Right lobe of liver (tissue), 6 donors: ENCODE data around the gene PRKAG2. TPM values are rescaled to one million over a fixed set of nuclear protein-coding genes. Genes with fewer than 3 reads are reported as not detected.

Experiments
- ATAC-seq, 4 donors: fragments of 200-7000 bp; cut with Tn5 transposase; one replicate each; pipeline ENCODE4 v1.9.1; 2020; ENCODE audit warnings: mild to moderate bottlenecking in 4 of 4, moderate library complexity in 4 of 4
- DNase-seq, 3 donors: peaks; one replicate each; pipeline ENCODE4 v3.0.0-alpha.2; 2020
- H3K27ac ChIP-seq, 3 donors: fragments of 200-600 bp; one replicate each; pipeline ENCODE4 v1.8.0; 2022
- H3K27me3 ChIP-seq, 2 donors: fragments of 200-600 bp; one replicate each; pipeline ENCODE4 v1.8.0; 2022
- H3K36me3 ChIP-seq, 4 donors: fragments of 200-600 bp; sonication (generic) in 1 of 4; one replicate each; pipeline versions ENCODE4 v1.5.1 to v1.8.0; 2017 to 2022; ENCODE audit warnings: control low read depth in 1 of 4
- H3K4me1 ChIP-seq, 4 donors: fragments of 200-600 bp; sonication (generic) in 1 of 4; one replicate each; pipeline versions ENCODE4 v1.5.1 to v1.8.0; 2017 to 2022; ENCODE audit warnings: control low read depth in 1 of 4
- H3K4me3 ChIP-seq, 3 donors: fragments of 200-600 bp; one replicate each; pipeline ENCODE4 v1.8.0; 2022
- H3K9me3 ChIP-seq, 4 donors: fragments of 200-600 bp; sonication (generic) in 1 of 4; one replicate each; pipeline versions ENCODE4 v1.5.1 to v1.8.0; 2017 to 2022; ENCODE audit warnings: control low read depth in 1 of 4
- CTCF ChIP-seq, 4 donors: fragments of 200-600 bp in 3 of 4; fragments of 450-650 bp in 1 of 4; IDR thresholded peaks; one replicate each; pipeline versions ENCODE4 v1.5.1 to v1.8.0; 2016 to 2022; ENCODE audit warnings: antibody characterized with exemption in 4 of 4, mild to moderate bottlenecking in 2 of 4
- POLR2A ChIP-seq: fragments of 450-650 bp; IDR thresholded peaks from one replicate; pipeline ENCODE4 v1.6.1; 2017; ENCODE audit warnings: antibody characterized with exemption, mild to moderate bottlenecking
- WGBS: methylation state at CpG from one replicate; pipeline ENCODE4 v1.1.6; 2018; ENCODE audit warnings: low coverage, low lambda C conversion rate; ENCODE audit not compliant: insufficient coverage; ENCODE audit errors: missing lambda C conversion rate; 5-methylcytosine and 5-hydroxymethylcytosine counted together
- intact Hi-C, 2 donors: fragments of 100-400 bp; cut with DNase I; formaldehyde crosslinking; loops; one replicate each; pipeline versions ENCODE4 v1.11.2 to v1.14.1; 2022
- total RNA-seq, 6 experiments: library from RNA; depleted of rRNA in 2 of 6; stranded (reverse); fragments of >200 nt in 2 of 6; fragmentation: NEBNext Ultra II Directional in 3 of 6; extraction: Animal tissue kit (Norgen Biotek cat#: 25700) in 3 of 6; gene quantifications; one replicate each; pipeline versions ENCODE4 v1.1.0 to v1.2.4, GENCODE V29; 2016 to 2023
- donor health status: DM: no; HTN: yes; CAD: no.
- donor health status: DM: no; HTN: no; CAD: no.
- donor health status: DM: no; HTN: no; CAD: no.
- donor health status: DM: no; HTN: yes; CAD: no.
- donor health status: DM: no; HTN: yes; CAD: no.

The PRKAG2 gene
- total RNA-seq, 6 experiments from 2014 or later: 20.6 to 63.6 (median 29.5) TPM

GRCh38 chr7:151556592-151556991 is 320.3 kb downstream of the PRKAG2 start:
- H3K27me3 ChIP-seq: no peaks in the 10 kb centered on the region
- intact Hi-C loops: no loop called here
- no peak for TF ChIP-seq CTCF (IDR thresholded peaks at IDR 0.05)
- no peak for TF ChIP-seq POLR2A
- DNase-seq: no peak
- ATAC-seq: no peak
- peaks cover 0 to 28% (median 12%) of the 10 kb centered on the region in 4 donors for H3K4me1 ChIP-seq
- H3K9me3 ChIP-seq: no peaks in the 10 kb centered on the region
- H3K4me3 ChIP-seq: no peak overlapping the region
- peaks cover 0 to 39% (median 19%) of the 10 kb centered on the region in 4 donors for H3K36me3 ChIP-seq
- H3K27ac ChIP-seq: no peak overlapping the region
- 97% methylated on average over 12 of the region's 12 CpGs for WGBS

GRCh38 chr7:151553356-151553755 is 323.6 kb downstream of the PRKAG2 start:
- Histone ChIP-seq H3K36me3 (peaks cover 0 to 20% (median 10%) of the 10 kb centered on the region in 4 donors), H3K27ac (peak overlapping the region in 1 of 3 donors; percentile 54), H3K27me3 (no peaks in the 10 kb centered on the region), H3K9me3 (no peaks in the 10 kb centered on the region), H3K4me1 (peaks cover 0 to 11% (median 5%) of the 10 kb centered on the region in 4 donors), H3K4me3 (no peak overlapping the region)
- DNase-seq (no peak), ATAC-seq (peak in 2 of 4 donors; percentile 3 to 17)
- WGBS: no CpG with 5 or more reads among the region's 15 CpGs
- TF ChIP-seq CTCF (IDR thresholded peaks at IDR 0.05) (no peak), POLR2A (no peak)
- intact Hi-C loops: no loop called here

- Histone ChIP-seq H3K27ac (peak overlapping the region; percentile 0 to 54 (median 51)), H3K9me3 (no peaks in the 10 kb centered on the region), H3K4me3 (no peak overlapping the region), H3K4me1 (peaks cover 0 to 11% (median 5%) of the 10 kb centered on the region in 4 donors), H3K27me3 (no peaks in the 10 kb centered on the region), H3K36me3 (peaks cover 0 to 13% (median 5%) of the 10 kb centered on the region in 4 donors)
- ATAC-seq: peak; percentile 95 to 96 (median 96)
- TF ChIP-seq POLR2A: no peak
- TF ChIP-seq CTCF (IDR thresholded peaks at IDR 0.05): no peak
- WGBS: 18% methylated on average over 6 of the region's 10 CpGs
- intact Hi-C loops: no loop called here
- DNase-seq: peak; percentile 79 to 86 (median 85)
These were observed 324.4 kb downstream of the PRKAG2 start for GRCh38 chr7:151552352-151553028.

- Histone ChIP-seq H3K27me3 (no peaks in the 10 kb centered on the region), H3K4me1 (peaks cover 0 to 11% (median 5%) of the 10 kb centered on the region in 4 donors), H3K27ac (peak overlapping the region; percentile 0 to 54 (median 51)), H3K9me3 (no peaks in the 10 kb centered on the region), H3K4me3 (no peak overlapping the region), H3K36me3 (peaks cover 0 to 7% (median 2%) of the 10 kb centered on the region in 4 donors)
- WGBS: 81% methylated on average over 6 of the region's 7 CpGs
- ATAC-seq: no peak
- no peak for DNase-seq
- no peak for TF ChIP-seq CTCF (IDR thresholded peaks at IDR 0.05)
- no peak for TF ChIP-seq POLR2A
- intact Hi-C loops: no loop called here
These were observed 325.1 kb downstream of the PRKAG2 start for GRCh38 chr7:151551820-151552219.
